Measurements from ENCODE around the gene CNTN1. TPM values are rescaled to one million over a fixed set of nuclear protein-coding genes. Genes with fewer than 3 reads are reported as not detected.

CNTN1 gene
- total and polyA plus RNA-seq, 2 of the 13 experiments (the other 11 are each of a cell fraction or from before 2014, with no cell fraction given) = 0.01 to 0.07 TPM

GRCh38 chr12:40711121-40711520 is 18.9 kb downstream of the CNTN1 start (continued):
- TF ChIP-seq ZNF616 (CRISPR knock-in tag; IDR thresholded peaks at IDR 0.05; ENCODE audit: low read depth) = no peak

DNA sequence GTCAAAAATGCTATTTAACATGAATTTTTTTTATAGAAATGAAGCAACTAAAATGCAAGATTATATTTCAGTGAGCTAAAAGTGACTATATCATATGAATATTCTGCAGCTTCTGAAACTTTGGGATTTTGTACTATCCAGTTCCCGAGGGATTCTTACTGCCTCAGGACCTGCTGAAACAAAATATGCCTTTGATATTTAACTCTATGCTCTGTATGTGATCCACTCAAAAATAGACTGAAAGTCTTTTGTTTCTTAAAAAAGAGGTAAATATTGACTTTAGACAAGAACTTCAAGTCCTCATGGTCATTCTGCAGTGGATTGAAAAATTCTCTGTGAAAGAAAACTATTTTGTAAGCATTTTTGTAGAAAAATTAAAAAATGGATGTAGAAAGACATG is 22.4 kb downstream of the CNTN1 start:
- Histone ChIP-seq H3K27ac (ENCODE audit: extremely low read length, insufficient read depth, low read length) (no peak overlapping the region), H3K4me1 (ENCODE audit: insufficient read depth, low read length) (no peaks in the 10 kb centered on the region), H3K27me3 (ENCODE audit: control insufficient read depth in 1 of 2, insufficient read depth in 2 of 2, low read length in 2 of 2) (no peaks in the 10 kb centered on the region), H3K4me3 (replicated peaks in 1 of 3; ENCODE audit: insufficient read depth in 1 of 3, low read depth in 2 of 3, low read length in 3 of 3) (no peak overlapping the region), H3K9me3 (ENCODE audit: low read length) (no peaks in the 10 kb centered on the region), H2AFZ (ENCODE audit: low read length) (no peak overlapping the region), H3K79me2 (ENCODE audit: insufficient read depth, low read length) (no peaks in the 10 kb centered on the region), H3K9ac (ENCODE audit: insufficient read depth, low read depth, low read length) (no peak overlapping the region), H3K36me3 (replicated peaks in 1 of 2; ENCODE audit: control insufficient read depth in 1 of 2, insufficient read depth in 2 of 2, low read length in 2 of 2) (no peaks in the 10 kb centered on the region), H3K4me2 (ENCODE audit: low read depth, low read length) (no peak overlapping the region), H4K20me1 (ENCODE audit: insufficient read depth, low read length) (no peaks in the 10 kb centered on the region)
- BruUV-seq (replicated peaks) = no TSS peak
- intact Hi-C loops (cut with micrococcal nuclease; ENCODE audit: unreplicated experiment) = no loop called here
- POLR2A ChIA-PET = no interaction called here
- ATAC-seq (no peak), DNase-seq (ENCODE audit: low spot score) (no peak), FAIRE-seq (no peak)
- CTCF ChIA-PET (ENCODE audit: low intra/inter-chr PET ratio, low total read pairs) = no interaction called here
- WGBS (ENCODE audit: low lambda C conversion rate) = 0% methylated on average over 1 of the region's 1 CpG
- in situ Hi-C loops (cut with HindIII; ENCODE audit: extremely low pct_ligation_motif_present, low pct_unique_long_range_greater_than_20kb) = no loop called here
- no peak for TF ChIP-seq KAT7 (CRISPR knock-in tag; IDR thresholded peaks at IDR 0.05; ENCODE audit: borderline replicate concordance)
- TF ChIP-seq SOX6 (IDR thresholded peaks at IDR 0.05) = no peak
- no peak for TF ChIP-seq SOX6 (CRISPR knock-in tag; IDR thresholded peaks at IDR 0.05)
- no peak for TF ChIP-seq U2AF2 (IDR thresholded peaks at IDR 0.05; ENCODE audit: low read depth, low read length)
- TF ChIP-seq ZGPAT (CRISPR knock-in tag; IDR thresholded peaks at IDR 0.05) = no peak
- TF ChIP-seq, protein P1, sequence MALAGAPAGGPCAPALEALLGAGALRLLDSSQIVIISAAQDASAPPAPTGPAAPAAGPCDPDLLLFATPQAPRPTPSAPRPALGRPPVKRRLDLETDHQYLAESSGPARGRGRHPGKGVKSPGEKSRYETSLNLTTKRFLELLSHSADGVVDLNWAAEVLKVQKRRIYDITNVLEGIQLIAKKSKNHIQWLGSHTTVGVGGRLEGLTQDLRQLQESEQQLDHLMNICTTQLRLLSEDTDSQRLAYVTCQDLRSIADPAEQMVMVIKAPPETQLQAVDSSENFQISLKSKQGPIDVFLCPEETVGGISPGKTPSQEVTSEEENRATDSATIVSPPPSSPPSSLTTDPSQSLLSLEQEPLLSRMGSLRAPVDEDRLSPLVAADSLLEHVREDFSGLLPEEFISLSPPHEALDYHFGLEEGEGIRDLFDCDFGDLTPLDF (CRISPR knock-in tag; IDR thresholded peaks at IDR 0.05) = no peak
- no peak for TF ChIP-seq CHD4 (IDR thresholded peaks at IDR 0.05; ENCODE audit: borderline replicate concordance, low read length)

All from HepG2 (cell line).